SH-SY5Y (cell line): Measurements from ENCODE around the gene TMEM18.

ENCODE experiments used
- GATA2 ChIP-seq: IDR thresholded peaks from 2 replicates; pipeline ENCODE4 v1.6.1; 2011; ENCODE audit warnings: mild to moderate bottlenecking, low read depth, low read length
- GATA3 ChIP-seq: IDR thresholded peaks from 2 replicates; pipeline ENCODE4 v1.6.1; 2011; ENCODE audit warnings: low read depth, mild to moderate bottlenecking, low read length, moderate library complexity

The TMEM18 gene

DNA sequence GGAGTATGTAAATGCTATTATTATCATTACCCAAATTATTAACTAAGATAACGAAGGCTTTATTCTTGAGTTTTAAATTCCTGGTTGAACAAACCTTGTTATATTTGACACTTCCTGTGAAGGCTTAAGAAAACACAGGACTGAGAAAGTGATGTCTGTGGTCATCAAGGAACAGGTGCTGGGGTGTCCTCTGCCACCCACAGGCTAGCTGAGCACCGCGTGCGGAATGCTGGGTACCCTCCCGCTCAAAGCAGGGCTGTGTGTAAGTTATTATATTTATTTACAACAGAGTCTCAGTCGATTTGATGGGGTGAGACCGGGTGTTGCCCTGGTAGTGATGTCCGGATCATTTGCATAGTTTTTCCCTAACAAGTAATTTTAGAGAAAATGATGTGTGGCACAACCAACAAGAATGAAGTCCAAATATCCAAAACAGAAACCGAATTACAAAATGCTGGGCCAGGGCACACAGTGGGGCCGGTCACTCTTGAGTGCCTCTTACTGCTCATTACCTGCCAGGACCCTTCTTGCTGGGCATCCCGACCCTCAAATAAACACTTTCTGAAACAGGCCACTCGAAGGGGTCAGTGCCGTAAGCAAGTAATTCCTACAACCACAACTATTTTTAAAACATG, 49.2 kb downstream of the TMEM18 start:
- no peak for TF ChIP-seq GATA3
- TF ChIP-seq GATA2 = no peak

DNA sequence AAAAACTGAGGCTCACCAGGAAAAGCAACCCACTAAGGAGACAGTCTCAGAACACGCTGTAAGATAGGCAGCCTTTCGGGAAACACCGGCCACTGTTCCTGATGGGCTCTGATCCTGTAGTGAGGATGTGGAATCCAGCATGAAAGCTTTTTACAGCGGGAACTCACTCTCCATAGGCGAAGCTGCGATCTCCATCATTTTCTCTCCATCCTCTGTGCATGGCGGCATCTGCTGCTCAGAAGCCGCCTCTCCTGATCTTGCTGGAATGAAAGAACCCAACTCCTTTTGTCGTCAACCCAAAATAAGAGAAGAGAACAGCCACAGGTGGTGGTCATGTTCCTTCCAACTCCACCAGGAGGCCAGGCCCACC, 49.9 kb downstream of the TMEM18 start:
- no peak for TF ChIP-seq GATA2
- no peak for TF ChIP-seq GATA3

GRCh38 chr2:626491-627339, 50.5 kb downstream of the TMEM18 start:
- TF ChIP-seq GATA3 (no peak), GATA2 (no peak)

DNA sequence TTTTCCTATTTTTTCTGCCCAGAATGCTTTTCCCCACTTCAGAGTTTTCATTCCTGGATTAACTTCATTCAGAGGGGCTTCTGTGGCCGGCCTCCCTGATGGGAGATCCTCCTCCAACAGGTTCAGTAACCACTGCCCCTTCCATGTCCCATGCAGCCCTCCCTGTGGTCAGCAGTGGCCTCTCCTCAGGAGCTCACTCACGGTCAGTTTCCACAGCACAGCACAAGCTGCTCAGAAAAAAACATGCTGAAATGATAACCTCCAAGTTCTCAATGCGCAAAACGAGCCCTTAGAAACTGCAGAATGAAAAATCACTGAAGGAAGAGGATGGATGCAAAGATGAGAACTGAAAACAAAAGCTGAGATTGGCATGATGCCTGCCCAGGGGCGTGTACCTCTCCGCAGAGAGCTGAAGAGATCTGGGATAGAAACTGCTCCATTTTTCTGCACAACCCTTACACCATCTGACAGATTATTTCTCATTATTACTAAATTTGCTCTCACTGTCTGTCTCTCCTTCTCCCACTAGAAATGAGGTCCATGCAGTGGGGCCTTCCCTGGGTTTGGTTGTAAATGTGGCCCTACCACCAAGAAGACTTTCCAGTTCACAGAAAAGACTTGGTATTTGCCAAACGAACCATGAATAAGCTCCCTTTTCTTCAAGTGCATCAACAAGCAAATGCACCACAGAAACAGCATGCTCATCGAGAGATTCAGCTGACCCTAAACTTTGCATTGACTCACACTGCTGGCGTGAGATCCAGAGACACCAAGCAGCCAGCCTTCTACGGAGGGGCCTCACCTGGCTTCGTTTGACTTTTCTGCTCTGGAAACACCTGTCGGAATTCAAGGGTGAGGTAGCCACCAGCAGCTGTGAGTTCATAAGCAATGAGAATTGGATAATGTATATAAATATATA, 51.5 kb downstream of the TMEM18 start:
- TF ChIP-seq GATA2 = no peak

- TF ChIP-seq GATA2 (no peak), GATA3 (no peak)
These were observed 52.5 kb downstream of the TMEM18 start for GRCh38 chr2:624551-625347.

DNA sequence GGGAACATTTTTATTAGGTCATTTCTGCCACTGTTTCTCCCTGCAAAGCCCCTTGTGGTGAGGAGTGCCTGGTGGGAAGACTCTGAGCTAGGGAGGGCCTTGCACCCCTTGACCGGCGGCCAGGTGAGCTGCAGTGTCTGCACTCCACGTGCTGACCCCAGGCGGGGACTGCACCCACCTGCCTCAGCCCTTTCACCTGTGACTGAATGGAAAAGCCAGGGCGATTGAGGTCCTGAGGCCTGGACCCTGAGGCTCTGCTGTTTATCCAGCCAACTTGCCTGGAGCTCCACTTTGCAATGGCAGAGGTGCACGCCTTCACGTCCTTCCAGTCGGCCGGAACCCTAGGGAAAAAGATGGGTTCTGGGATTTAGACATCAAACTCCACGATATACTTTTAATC, 53.1 kb downstream of the TMEM18 start:
- TF ChIP-seq GATA3 (no peak), GATA2 (no peak)

DNA sequence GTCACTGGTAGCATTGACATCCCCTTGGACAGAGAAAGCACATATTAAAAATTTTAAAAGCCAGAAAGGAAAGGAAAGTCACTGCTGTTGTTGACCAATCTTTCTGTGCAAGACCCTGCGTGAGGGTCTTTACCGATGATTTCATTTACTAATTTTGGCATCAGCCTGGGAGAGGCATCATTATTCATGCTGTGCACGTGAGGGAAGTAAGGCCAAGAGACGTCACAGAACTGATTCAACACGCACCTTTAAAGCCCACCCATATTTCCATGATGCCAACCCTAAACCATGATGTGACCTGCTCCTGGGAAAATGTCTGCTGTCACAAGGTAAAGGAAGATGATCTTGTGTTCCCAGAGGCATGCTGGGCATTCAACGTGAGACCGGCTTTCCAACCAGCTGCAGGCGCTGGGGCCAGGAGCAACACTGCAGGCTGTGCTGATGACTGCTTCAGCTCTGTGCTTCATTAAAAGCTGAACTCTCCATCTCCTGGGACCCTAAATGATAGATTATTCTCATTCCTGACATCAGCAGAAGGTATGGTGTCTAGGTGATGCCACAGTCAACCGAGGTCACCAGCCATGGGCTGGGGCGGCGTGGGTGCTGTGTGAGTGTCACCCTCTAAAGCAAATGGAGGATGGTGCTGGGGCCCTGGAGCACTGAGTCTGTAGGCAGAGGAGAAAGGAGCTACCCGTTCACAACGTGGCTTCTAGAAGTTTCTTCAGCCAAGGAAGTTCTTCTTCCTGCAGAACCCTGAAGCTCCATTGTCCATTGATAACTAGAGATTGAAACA, 53.9 kb downstream of the TMEM18 start:
- TF ChIP-seq GATA3 (no peak), GATA2 (no peak)

- TF ChIP-seq GATA3 (no peak), GATA2 (no peak)
These were observed 54.8 kb downstream of the TMEM18 start for GRCh38 chr2:622357-622756.

- no peak for TF ChIP-seq GATA3
- no peak for TF ChIP-seq GATA2
These were observed 55.7 kb downstream of the TMEM18 start for GRCh38 chr2:621303-622099.

GRCh38 chr2:620471-621302, 56.5 kb downstream of the TMEM18 start:
- TF ChIP-seq GATA2 = no peak
- TF ChIP-seq GATA3 = no peak

GRCh38 chr2:620004-620403, 57.2 kb downstream of the TMEM18 start:
- TF ChIP-seq GATA3 (no peak), GATA2 (no peak)
